Adipocyte (in vitro differentiated cells): Measurements from ENCODE around the gene COL2A1.

ENCODE experiments used
- DNase-seq: peaks from one replicate; pipeline ENCODE4 v3.0.0-alpha.2; 2015; ENCODE audit warnings: low read depth
- H3K27me3 ChIP-seq: replicated peaks from 2 replicates; pipeline ENCODE4 v1.7.0; 2013; ENCODE audit warnings: mild to moderate bottlenecking, low read length, moderate library complexity; ENCODE audit not compliant: control insufficient read depth, insufficient read depth
- H3K36me3 ChIP-seq: 2 replicates; pipeline ENCODE4 v1.7.0; 2013; ENCODE audit warnings: low read length, mild to moderate bottlenecking, moderate library complexity; ENCODE audit not compliant: control insufficient read depth, insufficient read depth, severe bottlenecking
- H3K4me1 ChIP-seq: 2 replicates; pipeline ENCODE4 v1.7.0; 2013; ENCODE audit warnings: mild to moderate bottlenecking, low read length, moderate library complexity; ENCODE audit not compliant: control insufficient read depth, insufficient read depth
- H3K4me3 ChIP-seq: 2 replicates; pipeline ENCODE4 v1.7.0; 2013; ENCODE audit warnings: mild to moderate bottlenecking, low read length, moderate library complexity
- H3K9ac ChIP-seq: 2 replicates; pipeline ENCODE4 v1.7.0; 2013; ENCODE audit warnings: mild to moderate bottlenecking, low read length, moderate library complexity
- H3K9me3 ChIP-seq: 2 replicates; pipeline ENCODE4 v1.7.0; 2013; ENCODE audit warnings: mild to moderate bottlenecking, low read length, moderate library complexity; ENCODE audit not compliant: control insufficient read depth

COL2A1 gene

GRCh38 chr12:47979166-47979565 lies 25.1 kb downstream of the COL2A1 start:
- no peaks in the 10 kb centered on the region for H3K36me3 ChIP-seq
- H3K27me3 ChIP-seq: peaks cover 70% of the 10 kb centered on the region
- no peak for DNase-seq
- no peak overlapping the region for H3K9ac ChIP-seq
- no peaks in the 10 kb centered on the region for H3K4me1 ChIP-seq
- H3K9me3 ChIP-seq: peaks cover 11% of the 10 kb centered on the region
- no peak overlapping the region for H3K4me3 ChIP-seq

- no peak overlapping the region for H3K9ac ChIP-seq
- H3K4me1 ChIP-seq: no peaks in the 10 kb centered on the region
- H3K27me3 ChIP-seq: peaks cover 71% of the 10 kb centered on the region
- DNase-seq: no peak
- peaks cover 11% of the 10 kb centered on the region for H3K9me3 ChIP-seq
- H3K4me3 ChIP-seq: no peak overlapping the region
- no peaks in the 10 kb centered on the region for H3K36me3 ChIP-seq
Measured at GRCh38 chr12:47978598-47978873, 25.7 kb downstream of the COL2A1 start.

- Histone ChIP-seq H3K4me1 (no peaks in the 10 kb centered on the region), H3K36me3 (no peaks in the 10 kb centered on the region), H3K27me3 (peaks cover 67% of the 10 kb centered on the region), H3K9me3 (peaks cover 11% of the 10 kb centered on the region), H3K9ac (no peak overlapping the region), H3K4me3 (no peak overlapping the region)
- no peak for DNase-seq
Measured at GRCh38 chr12:47977772-47978597, 26.3 kb downstream of the COL2A1 start.

- DNase-seq: no peak
- Histone ChIP-seq H3K4me3 (no peak overlapping the region), H3K27me3 (peaks cover 61% of the 10 kb centered on the region), H3K36me3 (no peaks in the 10 kb centered on the region), H3K9me3 (peaks cover 11% of the 10 kb centered on the region), H3K9ac (no peak overlapping the region), H3K4me1 (no peaks in the 10 kb centered on the region)
Measured at GRCh38 chr12:47977046-47977771, 27.1 kb downstream of the COL2A1 start.

GRCh38 chr12:47975816-47976215 lies 28.5 kb downstream of the COL2A1 start:
- Histone ChIP-seq H3K4me1 (no peaks in the 10 kb centered on the region), H3K4me3 (no peak overlapping the region), H3K27me3 (peaks cover 47% of the 10 kb centered on the region), H3K9me3 (peaks cover 11% of the 10 kb centered on the region), H3K9ac (no peak overlapping the region), H3K36me3 (no peaks in the 10 kb centered on the region)
- no peak for DNase-seq

- no peak for DNase-seq
- H3K9me3 ChIP-seq: peaks cover 11% of the 10 kb centered on the region
- H3K4me1 ChIP-seq: no peaks in the 10 kb centered on the region
- H3K27me3 ChIP-seq: peaks cover 40% of the 10 kb centered on the region
- H3K36me3 ChIP-seq: no peaks in the 10 kb centered on the region
- no peak overlapping the region for H3K4me3 ChIP-seq
- no peak overlapping the region for H3K9ac ChIP-seq
Measured at GRCh38 chr12:47975036-47975620, 29.1 kb downstream of the COL2A1 start.

GRCh38 chr12:47973870-47974269 lies 30.4 kb downstream of the COL2A1 start:
- Histone ChIP-seq H3K36me3 (no peaks in the 10 kb centered on the region), H3K4me1 (peaks cover under 1% of the 10 kb centered on the region), H3K9ac (no peak overlapping the region), H3K9me3 (peaks cover 8% of the 10 kb centered on the region), H3K27me3 (peaks cover 28% of the 10 kb centered on the region), H3K4me3 (no peak overlapping the region)
- DNase-seq: no peak

- Histone ChIP-seq H3K27me3 (peaks cover 19% of the 10 kb centered on the region), H3K4me1 (peaks cover 10% of the 10 kb centered on the region), H3K36me3 (no peaks in the 10 kb centered on the region)
Measured at GRCh38 chr12:47972895-47973294, 31.4 kb downstream of the COL2A1 start.

GRCh38 chr12:47970843-47971242 lies 33.4 kb downstream of the COL2A1 start:
- H3K36me3 ChIP-seq: no peaks in the 10 kb centered on the region
- no peak for DNase-seq
- no peak overlapping the region for H3K4me3 ChIP-seq

More at GRCh38 chr12:47972895-47973294, 31.4 kb downstream of the COL2A1 start:
- Histone ChIP-seq H3K9ac (no peak overlapping the region), H3K4me3 (no peak overlapping the region), H3K9me3 (no peaks in the 10 kb centered on the region)
- DNase-seq: no peak

GRCh38 chr12:47969845-47970244 lies 34.4 kb downstream of the COL2A1 start:
- H3K9me3 ChIP-seq: no peaks in the 10 kb centered on the region
- H3K27me3 ChIP-seq: peaks cover 8% of the 10 kb centered on the region
- H3K9ac ChIP-seq: no peak overlapping the region
- no peaks in the 10 kb centered on the region for H3K36me3 ChIP-seq
- DNase-seq: no peak
- H3K4me3 ChIP-seq: no peak overlapping the region
- peaks cover 22% of the 10 kb centered on the region for H3K4me1 ChIP-seq

More at GRCh38 chr12:47970843-47971242, 33.4 kb downstream of the COL2A1 start:
- Histone ChIP-seq H3K27me3 (peaks cover 8% of the 10 kb centered on the region), H3K9ac (no peak overlapping the region), H3K4me1 (peaks cover 22% of the 10 kb centered on the region), H3K9me3 (no peaks in the 10 kb centered on the region)
